HCT116 (cell line): ENCODE results near the gene CDYL. TPM values are rescaled to one million over a fixed set of nuclear protein-coding genes. Genes with fewer than 3 reads are reported as not detected.

Experiments
- ATAC-seq: fragments of 200-7000 bp; cut with Tn5 transposase; 2 replicates; pipeline ENCODE4 v1.9.1; 2020; ENCODE audit warnings: mild to moderate bottlenecking, moderate library complexity
- BruUV-seq: library from RNA; stranded (reverse); fragments of 400-500 nt; replicated peaks from 2 replicates; lab custom pipeline; 2021; lab: Mats Ljungman, UMichigan
- CTCF ChIA-PET: fragments of 300-600 bp; sonication (Branson Sonifier 250); formaldehyde crosslinking; loops from one replicate; lab custom pipeline; 2021; ENCODE audit warnings: antibody characterized with exemption; lab: Charles Lee
- POLR2A ChIA-PET: fragments of 300-600, 350-600 bp; sonication (Branson Sonifier 250); formaldehyde crosslinking; loops from one replicate; lab custom pipeline; 2021; ENCODE audit warnings: antibody characterized with exemption; lab: Charles Lee
- RAD21 ChIA-PET, 2 experiments: fragments of 300-600 bp; sonication (Branson Sonifier 250); formaldehyde crosslinking; loops; one replicate each; lab custom pipeline; 2023; ENCODE audit warnings: low total read pairs in 2 of 2; ENCODE audit not compliant: uncharacterized antibody in 2 of 2, unreplicated experiment in 2 of 2, low non-redundant PET in 1 of 2; lab: Charles Lee
- DNase-seq: peaks from one replicate; pipeline ENCODE4 v3.0.0-alpha.2; 2010; ENCODE audit warnings: low read depth, low spot score
- H2AFZ ChIP-seq: fragments of 200-600 bp; shearing (Covaris generic), sonication (generic); 2 replicates; pipeline ENCODE4 v1.6.1; 2017; ENCODE audit warnings: low read depth, mixed run types, mixed read lengths, antibody characterized with exemption, low read length; ENCODE audit not compliant: poor library complexity, severe bottlenecking
- H3K27ac ChIP-seq: 2 replicates; pipeline ENCODE4 v1.5.1; 2012; ENCODE audit warnings: low read depth, low read length
- H3K27me3 ChIP-seq: fragments of 200-600 bp; sonication (generic); 2 replicates; pipeline ENCODE4 v1.6.1; 2016; ENCODE audit warnings: mixed run types, low read length, mixed read lengths; ENCODE audit not compliant: insufficient read depth
- H3K36me3 ChIP-seq, 2 experiments: fragments of 200-500 bp in 1 of 2; fragments of 200-600 bp in 1 of 2; sonication (Bioruptor generic) in 1 of 2; sonication (generic) in 1 of 2; 2 replicates each; pipeline versions ENCODE4 v1.5.1 to v1.6.1; 2014 to 2016; ENCODE audit warnings: low read length in 2 of 2, inconsistent platforms in 1 of 2, mixed read lengths in 1 of 2, mixed run types in 1 of 2; ENCODE audit not compliant: insufficient read depth in 2 of 2, control insufficient read depth in 1 of 2
- H3K4me1 ChIP-seq, 2 experiments: fragments of 200-600 bp in 1 of 2; sonication (generic) in 1 of 2; 2 replicates each; pipeline versions ENCODE4 v1.5.1 to v1.6.1; 2012 to 2017; ENCODE audit warnings: low read length in 2 of 2, inconsistent platforms in 1 of 2, mild to moderate bottlenecking in 1 of 2, mixed read lengths in 1 of 2, mixed run types in 1 of 2, moderate library complexity in 1 of 2; ENCODE audit not compliant: insufficient read depth in 2 of 2, control insufficient read depth in 1 of 2
- H3K4me2 ChIP-seq: fragments of 200-600 bp; sonication (generic); 2 replicates; pipeline ENCODE4 v1.6.1; 2017; ENCODE audit warnings: mixed run types, low read length, mixed read lengths
- H3K4me3 ChIP-seq, 2 experiments: fragments of 200-600 bp in 1 of 2; sonication (generic) in 1 of 2; replicated peaks in 1 of 2; 2 replicates each; pipeline ENCODE4 v1.5.1; 2011 to 2016; ENCODE audit warnings: low read length in 2 of 2, control low read depth in 1 of 2, low read depth in 1 of 2, mild to moderate bottlenecking in 1 of 2, mixed read lengths in 1 of 2, mixed run types in 1 of 2
- H3K79me2 ChIP-seq: fragments of 200-600 bp; sonication (generic); 2 replicates; pipeline ENCODE4 v1.6.1; 2017; ENCODE audit warnings: mild to moderate bottlenecking, mixed run types, low read length, moderate library complexity, mixed read lengths; ENCODE audit not compliant: insufficient read depth
- H3K9ac ChIP-seq: fragments of 200-600 bp; sonication (generic); 2 replicates; pipeline ENCODE4 v1.6.1; 2016; ENCODE audit warnings: low read length, mixed read lengths
- H3K9me2 ChIP-seq: fragments of 200-600 bp; sonication (generic), shearing (Covaris generic); 2 replicates; pipeline ENCODE4 v1.6.1; 2017; ENCODE audit warnings: mixed run types, mild to moderate bottlenecking, moderate library complexity; ENCODE audit not compliant: insufficient read depth
- H3K9me3 ChIP-seq, 2 experiments: fragments of 200-500 bp in 1 of 2; fragments of 200-600 bp in 1 of 2; sonication (Bioruptor generic) in 1 of 2; sonication (generic) in 1 of 2; 2 replicates each; pipeline ENCODE4 v1.6.1; 2014 to 2017; ENCODE audit warnings: low read length in 2 of 2, mixed read lengths in 2 of 2, inconsistent platforms in 1 of 2, low read depth in 1 of 2, mild to moderate bottlenecking in 1 of 2, mixed run types in 1 of 2, moderate library complexity in 1 of 2; ENCODE audit not compliant: control insufficient read depth in 1 of 2, insufficient read depth in 1 of 2
- H4K20me1 ChIP-seq: fragments of 200-600 bp; sonication (generic), shearing (Covaris generic); 2 replicates; pipeline ENCODE4 v1.6.1; 2017; ENCODE audit warnings: mixed run types, mild to moderate bottlenecking, moderate library complexity; ENCODE audit not compliant: insufficient read depth
- CBX3 ChIP-seq: IDR thresholded peaks from 2 replicates; pipeline ENCODE4 v1.6.1; 2012; ENCODE audit warnings: low read depth
- CEBPB ChIP-seq: IDR thresholded peaks from 2 replicates; pipeline ENCODE4 v1.6.1; 2012; ENCODE audit warnings: low read depth
- EGR1 ChIP-seq: IDR thresholded peaks from 2 replicates; pipeline ENCODE4 v1.6.1; 2012; ENCODE audit warnings: low read depth
- ELF1 ChIP-seq: IDR thresholded peaks from 2 replicates; pipeline ENCODE4 v1.6.1; 2012; ENCODE audit warnings: low read depth, borderline replicate concordance
- FOSL1 ChIP-seq: IDR thresholded peaks from 2 replicates; pipeline ENCODE4 v1.6.1; 2012; ENCODE audit warnings: low read depth
- JUND ChIP-seq: IDR thresholded peaks from 2 replicates; pipeline ENCODE4 v1.6.1; 2012
- POLR2A ChIP-seq: IDR thresholded peaks from 2 replicates; pipeline ENCODE4 v1.7.0; 2011; ENCODE audit warnings: borderline replicate concordance; ENCODE audit not compliant: insufficient read depth, insufficient read length; ENCODE audit errors: extremely low read depth
- POLR2AphosphoS5 ChIP-seq: IDR thresholded peaks from 2 replicates; pipeline ENCODE4 v1.6.1; 2011; ENCODE audit warnings: mild to moderate bottlenecking, low read depth, low read length, moderate library complexity
- RAD21 ChIP-seq: IDR thresholded peaks from 2 replicates; pipeline ENCODE4 v1.6.1; 2012; ENCODE audit warnings: low read depth, mild to moderate bottlenecking
- SIN3A ChIP-seq: IDR thresholded peaks from 2 replicates; pipeline ENCODE4 v1.6.1; 2012; ENCODE audit warnings: low read depth
- SP1 ChIP-seq: IDR thresholded peaks from 2 replicates; pipeline ENCODE4 v1.6.1; 2012; ENCODE audit warnings: low read depth
- SRF ChIP-seq: IDR thresholded peaks from 2 replicates; pipeline ENCODE4 v1.6.1; 2012; ENCODE audit warnings: low read depth
- TCF7L2 ChIP-seq: IDR thresholded peaks from 2 replicates; pipeline ENCODE4 v1.7.0; 2011; ENCODE audit warnings: borderline replicate concordance, inconsistent platforms; ENCODE audit not compliant: insufficient read depth, insufficient read length; ENCODE audit errors: extremely low read depth
- ZFX ChIP-seq: fragments of 450-650 bp; IDR thresholded peaks from 2 replicates; pipeline ENCODE4 v1.6.1; 2017
- ZNF274 ChIP-seq: fragments of 200-500 bp; sonication (Bioruptor generic); IDR thresholded peaks from 2 replicates; pipeline ENCODE4 v1.6.1; 2014; ENCODE audit warnings: mild to moderate bottlenecking, low read depth, low read length, inconsistent platforms
- intact Hi-C: fragments of 100-400 bp; cut with micrococcal nuclease; formaldehyde crosslinking; loops from 2 replicates; pipeline ENCODE4 v1.10.0; 2022
- total RNA-seq: library from RNA; stranded (reverse); gene quantifications from one replicate; pipeline ENCODE4 v1.2.1, GENCODE V29; 2021; ENCODE audit not compliant: unreplicated experiment
- TF ChIP-seq, protein P1 (sequence below), 3 experiments: fragments of 200-600 bp in 1 of 3; sonication (generic) in 1 of 3; IDR thresholded peaks in 2 of 3; conservative IDR thresholded peaks in 1 of 3; 2 replicates each; pipeline ENCODE4 v1.5.1; 2012 to 2017; ENCODE audit warnings: low read depth in 2 of 3, low read length in 2 of 3, antibody characterized with exemption in 1 of 3, borderline replicate concordance in 1 of 3, control low read depth in 1 of 3, mild to moderate bottlenecking in 1 of 3, mixed read lengths in 1 of 3, mixed run types in 1 of 3, moderate library complexity in 1 of 3; ENCODE audit not compliant: insufficient read depth in 1 of 3

CDYL gene
- total RNA-seq, 1 experiment from 2014 or later: 42.6 TPM

DNA sequence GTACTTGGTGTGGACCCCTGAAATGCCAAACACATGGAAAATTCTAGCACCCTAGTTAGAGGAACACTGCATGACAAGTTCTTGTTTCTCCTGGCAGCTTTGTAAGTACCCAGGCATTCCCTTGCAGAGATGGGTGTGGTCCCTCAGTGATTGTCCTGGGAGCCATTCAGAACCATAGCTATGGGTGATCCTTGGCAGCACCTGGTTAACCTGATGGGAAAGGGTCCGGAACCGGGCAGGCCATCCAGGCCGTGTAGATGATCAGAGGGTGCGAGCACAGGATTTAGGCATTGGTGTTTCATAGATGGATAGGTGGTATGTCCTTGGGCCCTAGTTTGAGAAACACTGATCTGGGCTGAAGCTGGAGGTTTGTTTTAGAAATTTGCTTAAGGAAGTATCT, 131.9 kb downstream of the CDYL start:
- POLR2A ChIA-PET: no interaction called here
- DNase-seq: no peak
- Histone ChIP-seq H2AFZ (no peak overlapping the region), H3K9ac (no peak overlapping the region), H3K27ac (no peak overlapping the region), H3K9me3 (no peaks in the 10 kb centered on the region), H3K27me3 (no peaks in the 10 kb centered on the region), H3K4me2 (no peak overlapping the region)
- RAD21 ChIA-PET: no interaction called here
- intact Hi-C loops: no loop called here
- no TSS peak for BruUV-seq
- no peak for TF ChIP-seq CBX3
- TF ChIP-seq SIN3A: no peak
- no peak for TF ChIP-seq RAD21
- TF ChIP-seq EGR1: no peak
- no peak for TF ChIP-seq FOSL1
- no peak for TF ChIP-seq POLR2A
- TF ChIP-seq ELF1: no peak
- no peak for TF ChIP-seq CEBPB
- TF ChIP-seq SRF: no peak
- no peak for TF ChIP-seq ZFX
- TF ChIP-seq ZNF274: no peak
- TF ChIP-seq POLR2AphosphoS5: no peak
- TF ChIP-seq SP1: no peak
- no peak for TF ChIP-seq TCF7L2
- no peak for TF ChIP-seq JUND
- TF ChIP-seq, protein P1, sequence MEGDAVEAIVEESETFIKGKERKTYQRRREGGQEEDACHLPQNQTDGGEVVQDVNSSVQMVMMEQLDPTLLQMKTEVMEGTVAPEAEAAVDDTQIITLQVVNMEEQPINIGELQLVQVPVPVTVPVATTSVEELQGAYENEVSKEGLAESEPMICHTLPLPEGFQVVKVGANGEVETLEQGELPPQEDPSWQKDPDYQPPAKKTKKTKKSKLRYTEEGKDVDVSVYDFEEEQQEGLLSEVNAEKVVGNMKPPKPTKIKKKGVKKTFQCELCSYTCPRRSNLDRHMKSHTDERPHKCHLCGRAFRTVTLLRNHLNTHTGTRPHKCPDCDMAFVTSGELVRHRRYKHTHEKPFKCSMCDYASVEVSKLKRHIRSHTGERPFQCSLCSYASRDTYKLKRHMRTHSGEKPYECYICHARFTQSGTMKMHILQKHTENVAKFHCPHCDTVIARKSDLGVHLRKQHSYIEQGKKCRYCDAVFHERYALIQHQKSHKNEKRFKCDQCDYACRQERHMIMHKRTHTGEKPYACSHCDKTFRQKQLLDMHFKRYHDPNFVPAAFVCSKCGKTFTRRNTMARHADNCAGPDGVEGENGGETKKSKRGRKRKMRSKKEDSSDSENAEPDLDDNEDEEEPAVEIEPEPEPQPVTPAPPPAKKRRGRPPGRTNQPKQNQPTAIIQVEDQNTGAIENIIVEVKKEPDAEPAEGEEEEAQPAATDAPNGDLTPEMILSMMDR (IDR thresholded peaks at IDR 0.05 in 2 of 3, conservative IDR thresholded peaks at IDR 0.05 in 1 of 3; ENCODE audit: borderline replicate concordance in 1 of 3, insufficient read depth in 1 of 3, low read depth in 2 of 3, low read length in 2 of 3): no peak
- TF ChIP-seq, all 23 proteins: peak for 0
- Histone ChIP-seq H4K20me1 (peaks cover 2% of the 10 kb centered on the region), H3K79me2 (peaks cover 49% of the 10 kb centered on the region), H3K4me3 (no peak overlapping the region), H3K9me2 (no peaks in the 10 kb centered on the region), H3K36me3 (no peaks in the 10 kb centered on the region), H3K4me1 (peaks cover under 1 to 3% of the 10 kb centered on the region in 2 experiments; a peak in 2 of 4 replicates)
- ATAC-seq: no peak
- CTCF ChIA-PET: no interaction called here
